Keratinocyte (primary cell): ENCODE measurements around the gene TBL2. TPM values are rescaled to one million over a fixed set of nuclear protein-coding genes. Genes with fewer than 3 reads are reported as not detected.
"Not testable (repeated sequence)": the region's sequence is repeated elsewhere in the genome, so short reads cannot be mapped to it uniquely, and the experiment has no call there.

Source experiments
- DNase-seq: peaks from one replicate; pipeline ENCODE4 v3.0.0-alpha.2; 2011; ENCODE audit warnings: low read depth, missing footprints, low spot score
- FAIRE-seq: peaks from 2 replicates; lab custom pipeline; 2011; peaks lifted over from hg19 to GRCh38; lab: Jason Lieb, UNC
- H2AFZ ChIP-seq: 2 replicates; pipeline ENCODE4 v1.6.0; 2012; ENCODE audit warnings: low read length, control low read depth, inconsistent platforms; ENCODE audit not compliant: control insufficient read depth
- H3K27ac ChIP-seq: 2 replicates; pipeline ENCODE4 v1.5.1; 2011; ENCODE audit warnings: low read length; ENCODE audit not compliant: control insufficient read depth, insufficient read depth
- H3K27me3 ChIP-seq: 3 replicates; pipeline ENCODE4 v1.6.0; 2011; ENCODE audit warnings: low read length; ENCODE audit not compliant: control insufficient read depth, insufficient read depth; ENCODE audit errors: extremely low read depth
- H3K36me3 ChIP-seq, 2 experiments: 2 replicates in 1 of 2; 3 replicates in 1 of 2; pipeline ENCODE4 v1.5.1; 2011; ENCODE audit warnings: low read length in 2 of 2, mild to moderate bottlenecking in 1 of 2; ENCODE audit not compliant: control insufficient read depth in 2 of 2, insufficient read depth in 2 of 2; ENCODE audit errors: extremely low read depth in 1 of 2
- H3K4me1 ChIP-seq: 3 replicates; pipeline ENCODE4 v1.5.1; 2011; ENCODE audit warnings: low read length; ENCODE audit not compliant: control insufficient read depth, insufficient read depth; ENCODE audit errors: extremely low read depth
- H3K4me2 ChIP-seq: 3 replicates; pipeline ENCODE4 v1.6.0; 2011; ENCODE audit warnings: low read depth, low read length; ENCODE audit not compliant: control insufficient read depth, insufficient read depth; ENCODE audit errors: extremely low read depth
- H3K4me3 ChIP-seq, 3 experiments: fragments of 200-600 bp in 1 of 3; sonication (generic) in 1 of 3; 2 replicates in 2 of 3; 3 replicates in 1 of 3; pipeline ENCODE4 v1.5.1; 2011 to 2016; ENCODE audit warnings: low read length in 3 of 3, mild to moderate bottlenecking in 3 of 3, control low read depth in 2 of 3, inconsistent platforms in 1 of 3, low read depth in 1 of 3, mixed read lengths in 1 of 3, mixed run types in 1 of 3, moderate library complexity in 1 of 3; ENCODE audit not compliant: control insufficient read depth in 2 of 3, insufficient read depth in 2 of 3; ENCODE audit errors: extremely low read depth in 1 of 3
- H3K79me2 ChIP-seq: 2 replicates; pipeline ENCODE4 v1.6.0; 2012; ENCODE audit warnings: low read length; ENCODE audit not compliant: control insufficient read depth, insufficient read depth
- H3K9ac ChIP-seq: 3 replicates; pipeline ENCODE4 v1.6.0; 2011; ENCODE audit warnings: low read length; ENCODE audit not compliant: control insufficient read depth, insufficient read depth; ENCODE audit errors: extremely low read depth
- H3K9me1 ChIP-seq: 3 replicates; pipeline ENCODE4 v1.6.0; 2011; ENCODE audit warnings: low read length; ENCODE audit not compliant: control insufficient read depth, insufficient read depth; ENCODE audit errors: extremely low read depth
- H3K9me3 ChIP-seq: 2 replicates; pipeline ENCODE4 v1.5.1; 2012; ENCODE audit warnings: low read depth, low read length; ENCODE audit not compliant: control insufficient read depth
- H4K20me1 ChIP-seq: 3 replicates; pipeline ENCODE4 v1.6.0; 2011; ENCODE audit warnings: low read length; ENCODE audit not compliant: control insufficient read depth, insufficient read depth; ENCODE audit errors: extremely low read depth
- CTCF ChIP-seq, 3 experiments: IDR thresholded peaks in 1 of 3; conservative IDR thresholded peaks in 1 of 3; optimal IDR thresholded peaks in 1 of 3; 2 replicates in 2 of 3; 3 replicates in 1 of 3; pipeline versions ENCODE3 to v1.5.1; 2011; ENCODE audit warnings: low read length in 3 of 3, mild to moderate bottlenecking in 3 of 3, moderate library complexity in 2 of 3, control low read depth in 1 of 3, inconsistent platforms in 1 of 3; ENCODE audit not compliant: insufficient read depth in 2 of 3; ENCODE audit errors: extremely low read depth in 1 of 3
- EZH2 ChIP-seq: IDR thresholded peaks from one replicate; pipeline ENCODE4 v1.6.1; 2012; ENCODE audit warnings: inconsistent platforms, mild to moderate bottlenecking, low read length, moderate library complexity
- dilution Hi-C: fragments of 300-500 bp; cut with MboI; formaldehyde crosslinking; loops from one replicate; pipeline ENCODE4 v1.7.0; 2020; ENCODE audit warnings: low sequenced_read_pairs; ENCODE audit not compliant: extremely low pct_ligation_motif_present
- polyA plus RNA-seq, 5 experiments: library from polyadenylated mRNA; depleted of rRNA in 3 of 5; stranded (reverse) in 3 of 5; stranded (forward) in 1 of 5; unstranded in 1 of 5; fragments of >200 nt; gene quantifications; 1 replicate in 1 of 5; 2 replicates in 3 of 5; 3 replicates in 1 of 5; pipeline versions ENCODE4 v1.2.1 to v1.2.3, GENCODE V29; 2011 to 2012; ENCODE audit warnings: missing spikeins in 2 of 5, low read depth in 1 of 5, low replicate concordance in 1 of 5

The TBL2 gene
- polyA plus RNA-seq, 1 donor (not counting 4 experiments of a cell fraction or from before 2014, with no cell fraction given) = 29.4 TPM

DNA sequence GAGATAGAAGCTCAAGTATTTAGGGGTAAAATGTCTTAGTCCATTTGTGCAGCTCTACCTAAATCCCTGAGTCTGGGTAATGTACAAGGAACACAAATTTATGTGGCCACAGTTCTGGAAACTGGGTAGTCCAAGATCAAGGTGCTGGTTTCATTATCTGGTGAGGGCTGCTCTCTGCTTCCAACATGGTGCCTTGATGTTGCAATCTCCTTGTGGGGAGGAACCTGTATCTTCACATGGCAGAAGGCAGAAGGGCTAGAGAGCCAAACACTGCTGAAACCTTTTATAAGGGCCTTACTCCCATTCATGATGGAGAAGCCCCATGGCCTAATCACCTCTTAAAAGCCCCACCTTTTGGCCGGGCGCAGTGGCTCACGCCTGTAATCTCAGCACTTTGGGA is 47.6 kb downstream of the TBL2 start:
- dilution Hi-C loops = no loop called here
- DNase-seq = no peak
- Histone ChIP-seq H3K4me1 (peaks cover 2% of the 10 kb centered on the region), H3K27ac (no peak overlapping the region), H4K20me1 (no peaks in the 10 kb centered on the region), H3K79me2 (no peaks in the 10 kb centered on the region), H3K9me1 (no peaks in the 10 kb centered on the region), H3K4me2 (no peak overlapping the region), H3K27me3 (no peaks in the 10 kb centered on the region), H3K36me3 (peaks cover 0 to 2% of the 10 kb centered on the region in 2 experiments), H3K9me3 (no peaks in the 10 kb centered on the region), H2AFZ (no peak overlapping the region), H3K4me3 (no peak overlapping the region), H3K9ac (no peak overlapping the region)
- no peak for FAIRE-seq
- TF ChIP-seq EZH2 (no peak), CTCF (optimal IDR thresholded peaks at IDR 0.05 in 1 of 3, IDR thresholded peaks at IDR 0.05 in 1 of 3, conservative IDR thresholded peaks at IDR 0.05 in 1 of 3; ENCODE audit: extremely low read depth in 1 of 3, insufficient read depth in 2 of 3, low read length in 3 of 3) (no peak)

DNA sequence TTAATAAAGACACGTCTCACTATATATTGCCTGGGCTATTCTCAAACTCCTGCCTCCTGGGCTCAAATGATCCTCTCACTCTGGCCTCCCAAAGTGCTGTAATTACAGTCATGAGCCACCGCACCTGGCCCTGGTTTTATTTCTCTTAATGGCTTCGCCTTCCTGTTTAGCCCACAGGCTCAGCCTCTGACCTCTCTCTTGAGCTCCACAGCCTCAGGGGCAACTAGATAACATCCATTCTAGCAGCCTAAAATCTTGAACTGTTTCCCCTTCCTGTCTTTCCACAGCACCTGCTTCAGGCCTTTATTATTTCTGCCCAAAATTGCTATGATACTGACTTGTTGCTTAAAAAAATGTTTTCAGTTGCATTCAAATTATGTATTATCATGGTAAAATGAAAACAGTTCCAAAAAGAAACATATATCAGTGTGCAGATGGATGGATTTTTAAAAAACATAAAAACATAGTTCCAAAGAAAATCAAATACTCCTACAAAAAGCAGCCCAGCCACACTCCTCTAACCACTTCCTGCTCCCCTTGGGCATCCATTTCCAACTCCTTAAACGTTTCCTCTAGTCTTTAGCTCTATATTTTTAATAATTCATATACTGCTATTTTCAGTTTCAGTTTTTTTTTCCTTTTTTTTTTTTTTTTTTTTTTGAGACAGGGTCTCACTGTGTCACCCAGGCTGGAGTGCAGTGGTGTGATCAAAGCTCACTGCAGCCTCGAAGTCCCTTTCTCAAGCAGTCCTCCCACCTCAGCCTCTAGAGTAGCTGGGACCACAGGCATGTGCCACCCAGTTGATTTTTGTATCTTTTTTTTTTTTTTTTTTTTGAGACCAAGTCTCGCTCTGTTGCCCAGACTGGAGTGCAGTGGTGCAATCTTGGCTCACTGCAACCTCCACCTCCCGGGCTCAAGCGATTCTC is 51.2 kb downstream of the TBL2 start:
- H3K9me1 ChIP-seq = no peaks in the 10 kb centered on the region
- no peak overlapping the region for H3K27ac ChIP-seq
- no peaks in the 10 kb centered on the region for H3K9me3 ChIP-seq
- no peak overlapping the region for H3K4me2 ChIP-seq
- dilution Hi-C loops = no loop called here
- H3K27me3 ChIP-seq = no peaks in the 10 kb centered on the region
- H3K9ac ChIP-seq = no peak overlapping the region
- H3K4me1 ChIP-seq = peaks cover 2% of the 10 kb centered on the region
- no peaks in the 10 kb centered on the region for H3K79me2 ChIP-seq
- no peak for DNase-seq
- no peaks in the 10 kb centered on the region for H4K20me1 ChIP-seq
- no peaks in the 10 kb centered on the region for H3K36me3 ChIP-seq
- no peak overlapping the region for H2AFZ ChIP-seq
- H3K4me3 ChIP-seq = no peak overlapping the region
- FAIRE-seq = no peak
- TF ChIP-seq EZH2 (no peak), CTCF (optimal IDR thresholded peaks at IDR 0.05 in 1 of 3, IDR thresholded peaks at IDR 0.05 in 1 of 3, conservative IDR thresholded peaks at IDR 0.05 in 1 of 3; ENCODE audit: extremely low read depth in 1 of 3, insufficient read depth in 2 of 3, low read length in 3 of 3) (no peak)

- FAIRE-seq, H3K9me1 ChIP-seq, H4K20me1 ChIP-seq, H3K9ac ChIP-seq, H3K4me1 ChIP-seq, H3K9me3 ChIP-seq, dilution Hi-C loops, H2AFZ ChIP-seq, H3K27ac ChIP-seq, H3K4me2 ChIP-seq, H3K4me3 ChIP-seq, DNase-seq, H3K79me2 ChIP-seq, H3K36me3 ChIP-seq, H3K27me3 ChIP-seq: not testable (repeated sequence)
Observed at GRCh38 chr7:73526158-73526494, 52.3 kb downstream of the TBL2 start.
